Thyroid gland (tissue), 4 donors: ENCODE data around the gene HPRT1. TPM values are rescaled to one million over a fixed set of nuclear protein-coding genes. Genes with fewer than 3 reads are reported as not detected.

Experiments
- DNase-seq, 2 donors: peaks; one replicate each; pipeline ENCODE4 v3.0.0-alpha.2; 2019
- H3K27ac ChIP-seq, 3 donors: fragments of 200-600 bp; sonication (generic); 1 replicate in 2 of 3; 2 replicates in 1 of 3; pipeline ENCODE4 v1.5.1; 2016 to 2019; ENCODE audit warnings: mild to moderate bottlenecking in 1 of 3, moderate library complexity in 1 of 3
- H3K27me3 ChIP-seq: fragments of 200-600 bp; sonication (generic); one replicate; pipeline ENCODE4 v1.5.1; 2019
- H3K36me3 ChIP-seq, 2 donors: fragments of 200-600 bp; sonication (generic); one replicate each; pipeline ENCODE4 v1.5.1; 2016 to 2019
- H3K4me1 ChIP-seq, 2 donors: fragments of 200-600 bp; sonication (generic); one replicate each; pipeline ENCODE4 v1.5.1; 2017 to 2019
- H3K4me3 ChIP-seq, 3 donors: fragments of 200-600 bp; sonication (generic); replicated peaks in 1 of 3; 1 replicate in 2 of 3; 2 replicates in 1 of 3; pipeline ENCODE4 v1.5.1; 2016; ENCODE audit warnings: mild to moderate bottlenecking in 1 of 3
- H3K9me3 ChIP-seq: fragments of 200-600 bp; sonication (generic); one replicate; pipeline ENCODE4 v1.5.1; 2017
- POLR2A ChIP-seq, 2 donors: fragments of 450-650 bp; IDR thresholded peaks; one replicate each; pipeline ENCODE4 v1.6.1; 2017; ENCODE audit warnings: antibody characterized with exemption in 2 of 2, mild to moderate bottlenecking in 2 of 2, moderate library complexity in 1 of 2
- WGBS, 2 donors: methylation state at CpG; one replicate each; pipeline ENCODE4 v1.1.5; 2017; 5-methylcytosine and 5-hydroxymethylcytosine counted together
- intact Hi-C: fragments of 100-400 bp; cut with DNase I; formaldehyde crosslinking; loops from one replicate; pipeline ENCODE4 v1.15.1; 2023
- total RNA-seq, 4 donors: library from RNA; depleted of rRNA; stranded (reverse); fragments of >200 nt; gene quantifications; one replicate each; pipeline ENCODE4 v1.2.3, GENCODE V29; 2016
- TF ChIP-seq, protein P1 (sequence below), 6 experiments: fragments of 200-600 bp in 3 of 6; fragments of 450-650 bp in 3 of 6; sonication (generic) in 3 of 6; IDR thresholded peaks; one replicate each; pipeline ENCODE4 v1.5.1; 2016 to 2019; ENCODE audit warnings: antibody characterized with exemption in 6 of 6, mild to moderate bottlenecking in 2 of 6, inconsistent platforms in 1 of 6, moderate library complexity in 1 of 6

The HPRT1 gene
- total RNA-seq, 4 donors from 2014 or later, result 13.4 to 29.2 (median 21.2) TPM

DNA sequence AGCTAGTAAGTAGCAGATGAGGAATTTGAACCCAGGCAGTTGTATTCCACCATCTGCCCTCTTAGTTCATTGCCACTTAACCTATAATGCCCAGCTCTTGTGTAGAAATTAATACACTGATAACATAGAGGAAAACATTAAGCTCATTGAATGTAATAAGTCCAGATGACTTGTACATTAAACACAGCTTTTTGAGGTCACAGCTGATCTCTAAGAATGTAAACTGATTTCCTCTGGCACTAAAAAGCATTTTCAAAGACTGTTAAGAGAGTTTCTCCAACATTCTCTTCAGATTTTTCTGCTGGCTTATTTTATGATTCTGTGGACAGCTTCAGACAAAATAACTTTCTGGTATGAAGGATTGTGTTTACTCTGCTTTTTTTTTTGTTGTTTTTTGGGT is 42.7 kb downstream of the HPRT1 start:
- Histone ChIP-seq H3K4me1 (no peaks in the 10 kb centered on the region), H3K4me3 (no peak overlapping the region), H3K27ac (no peak overlapping the region), H3K9me3 (no peaks in the 10 kb centered on the region), H3K27me3 (no peaks in the 10 kb centered on the region), H3K36me3 (no peaks in the 10 kb centered on the region)
- DNase-seq, result no peak
- TF ChIP-seq POLR2A (IDR thresholded peaks at IDR 0.05), result no peak
- TF ChIP-seq, protein P1, sequence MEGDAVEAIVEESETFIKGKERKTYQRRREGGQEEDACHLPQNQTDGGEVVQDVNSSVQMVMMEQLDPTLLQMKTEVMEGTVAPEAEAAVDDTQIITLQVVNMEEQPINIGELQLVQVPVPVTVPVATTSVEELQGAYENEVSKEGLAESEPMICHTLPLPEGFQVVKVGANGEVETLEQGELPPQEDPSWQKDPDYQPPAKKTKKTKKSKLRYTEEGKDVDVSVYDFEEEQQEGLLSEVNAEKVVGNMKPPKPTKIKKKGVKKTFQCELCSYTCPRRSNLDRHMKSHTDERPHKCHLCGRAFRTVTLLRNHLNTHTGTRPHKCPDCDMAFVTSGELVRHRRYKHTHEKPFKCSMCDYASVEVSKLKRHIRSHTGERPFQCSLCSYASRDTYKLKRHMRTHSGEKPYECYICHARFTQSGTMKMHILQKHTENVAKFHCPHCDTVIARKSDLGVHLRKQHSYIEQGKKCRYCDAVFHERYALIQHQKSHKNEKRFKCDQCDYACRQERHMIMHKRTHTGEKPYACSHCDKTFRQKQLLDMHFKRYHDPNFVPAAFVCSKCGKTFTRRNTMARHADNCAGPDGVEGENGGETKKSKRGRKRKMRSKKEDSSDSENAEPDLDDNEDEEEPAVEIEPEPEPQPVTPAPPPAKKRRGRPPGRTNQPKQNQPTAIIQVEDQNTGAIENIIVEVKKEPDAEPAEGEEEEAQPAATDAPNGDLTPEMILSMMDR (IDR thresholded peaks at IDR 0.05), result no peak
- intact Hi-C loops, result no loop called here

DNA sequence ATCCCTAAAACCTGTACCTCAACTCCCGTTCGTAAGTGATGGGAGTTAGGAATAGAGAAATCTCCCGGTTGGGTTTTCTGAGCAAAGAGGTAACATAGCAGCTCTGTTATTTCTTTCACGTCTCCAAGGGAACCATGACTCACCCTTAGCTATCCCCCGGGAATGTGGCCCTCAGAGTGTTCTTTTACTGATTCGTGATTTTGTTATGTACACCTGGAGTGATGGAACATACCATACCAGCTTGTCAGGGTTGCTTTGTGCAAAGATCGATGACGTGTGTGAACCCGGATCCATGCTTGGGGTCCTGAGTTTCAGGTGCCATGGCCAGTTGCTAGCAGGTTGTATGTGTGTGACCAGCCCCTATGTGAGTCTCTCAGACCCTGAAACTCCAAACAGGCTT is 52.6 kb downstream of the HPRT1 start:
- no peak overlapping the region for H3K27ac ChIP-seq
- WGBS, 2 donors, result 90 to 92% methylated on average over 4 to 9 of the region's 9 CpGs
- H3K36me3 ChIP-seq, result no peaks in the 10 kb centered on the region
- intact Hi-C loops, result loop anchor here (10.0 kb wide), 1 partner anchor 232 kb away; no protein-coding TSS in a partner anchor
- TF ChIP-seq POLR2A (IDR thresholded peaks at IDR 0.05), result no peak
- TF ChIP-seq, protein P1 (IDR thresholded peaks at IDR 0.05), result no peak
- no peak overlapping the region for H3K4me3 ChIP-seq
- no peak for DNase-seq
- H3K9me3 ChIP-seq, result no peaks in the 10 kb centered on the region
- H3K4me1 ChIP-seq, result no peaks in the 10 kb centered on the region
- no peaks in the 10 kb centered on the region for H3K27me3 ChIP-seq

DNA sequence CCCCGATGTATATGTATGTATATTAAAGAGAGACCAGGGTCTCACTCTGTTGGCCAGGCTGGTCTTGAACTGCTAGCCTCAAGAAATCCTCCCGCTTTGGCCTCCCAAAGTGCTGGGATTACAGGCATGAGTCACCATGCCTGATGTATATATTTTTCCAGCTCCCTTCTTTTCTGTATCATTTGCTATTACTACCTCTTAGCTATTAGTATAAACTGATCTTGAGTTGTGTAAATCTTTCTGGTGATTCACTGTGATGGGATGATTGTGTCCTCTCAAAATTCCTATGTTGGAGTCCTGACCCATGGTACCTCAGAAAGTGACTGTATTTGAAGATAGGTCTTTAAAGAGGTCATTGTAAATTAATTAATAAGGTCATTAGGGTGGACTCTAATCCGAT is 53.1 kb downstream of the HPRT1 start:
- 98 to 100% methylated on average over 2 to 3 of the region's 3 CpGs for WGBS, 2 donors
- intact Hi-C loops, result loop anchor here (10.0 kb wide), 1 partner anchor 232 kb away; no protein-coding TSS in a partner anchor
- Histone ChIP-seq H3K36me3 (no peaks in the 10 kb centered on the region), H3K4me3 (no peak overlapping the region), H3K27me3 (no peaks in the 10 kb centered on the region), H3K4me1 (no peaks in the 10 kb centered on the region), H3K9me3 (no peaks in the 10 kb centered on the region), H3K27ac (no peak overlapping the region)
- DNase-seq, result no peak
- no peak for TF ChIP-seq POLR2A (IDR thresholded peaks at IDR 0.05)
- TF ChIP-seq, protein P1 (IDR thresholded peaks at IDR 0.05), result no peak

DNA sequence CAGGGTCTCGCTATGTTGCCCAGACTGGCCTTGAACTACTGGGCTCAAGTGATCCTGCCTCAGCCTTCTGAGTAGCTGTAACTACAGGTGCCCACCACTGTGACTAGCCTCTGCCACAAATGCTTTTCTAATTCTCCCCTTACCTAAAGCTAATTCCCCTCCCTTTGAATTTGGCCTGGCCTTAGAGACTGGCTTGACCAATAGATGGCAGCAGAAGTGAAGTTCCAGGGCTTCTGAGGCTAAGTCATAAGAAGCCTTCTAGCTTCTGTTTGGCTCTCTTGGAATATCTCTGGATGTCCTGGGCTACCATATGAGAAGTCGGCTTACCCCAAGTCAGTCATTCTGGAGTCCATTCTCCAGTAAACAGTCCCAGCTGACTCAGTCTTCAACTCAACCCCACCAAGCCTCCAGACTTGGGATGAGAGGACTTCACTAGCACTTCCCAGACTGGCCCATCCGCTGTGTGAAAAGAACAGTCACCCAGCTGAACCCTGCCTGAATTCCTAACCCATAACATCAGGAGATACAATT is 61.0 kb downstream of the HPRT1 start:
- Histone ChIP-seq H3K27ac (no peak overlapping the region), H3K36me3 (no peaks in the 10 kb centered on the region), H3K9me3 (no peaks in the 10 kb centered on the region), H3K27me3 (no peaks in the 10 kb centered on the region), H3K4me1 (no peaks in the 10 kb centered on the region), H3K4me3 (no peak overlapping the region)
- TF ChIP-seq POLR2A (IDR thresholded peaks at IDR 0.05), result no peak
- TF ChIP-seq, protein P1 (IDR thresholded peaks at IDR 0.05), result peak in 4 of 6 experiments; percentile 38 to 56 (median 52)
- intact Hi-C loops, result no loop called here
- 69 to 75% methylated on average over 2 to 3 of the region's 3 CpGs for WGBS, 2 donors
- peak; percentile 21 to 28 for DNase-seq

DNA sequence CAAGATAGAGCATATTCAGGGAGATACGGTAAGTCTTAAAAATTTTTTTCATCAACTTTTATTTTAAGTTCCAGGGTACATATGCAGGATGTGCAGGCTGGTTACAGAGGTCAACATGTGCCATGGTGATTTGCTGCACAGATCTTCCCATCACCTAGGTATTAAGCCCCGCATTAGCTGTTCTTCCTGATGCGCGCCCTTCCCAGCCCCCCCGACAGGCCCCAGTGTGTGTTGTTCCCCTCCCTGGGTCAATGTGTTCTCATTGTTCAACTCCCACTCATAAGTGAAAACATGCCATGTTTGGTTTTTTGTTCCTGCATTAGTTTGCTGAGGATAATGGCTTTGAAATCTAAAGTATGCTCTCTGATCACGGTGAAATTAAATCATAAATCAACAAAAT is 64.2 kb downstream of the HPRT1 start:
- 92 to 95% methylated on average over 6 of the region's 6 CpGs for WGBS, 2 donors
- Histone ChIP-seq H3K4me1 (no peaks in the 10 kb centered on the region), H3K9me3 (no peaks in the 10 kb centered on the region), H3K36me3 (no peaks in the 10 kb centered on the region), H3K27ac (no peak overlapping the region), H3K4me3 (no peak overlapping the region), H3K27me3 (no peaks in the 10 kb centered on the region)
- no peak for DNase-seq
- no peak for TF ChIP-seq POLR2A (IDR thresholded peaks at IDR 0.05)
- TF ChIP-seq, protein P1 (IDR thresholded peaks at IDR 0.05), result no peak
- intact Hi-C loops, result no loop called here
